KMS-11 (cell line): ENCODE measurements around the gene WDR86.

Source experiments
- H2AFZ ChIP-seq: fragments of 200-600 bp; sonication (generic); 2 replicates; pipeline ENCODE4 v1.6.1; 2016; ENCODE audit warnings: antibody characterized with exemption, mixed run types, low read depth
- H3K27ac ChIP-seq: fragments of 200-600 bp; sonication (generic); 2 replicates; pipeline ENCODE4 v1.6.1; 2016; ENCODE audit warnings: mild to moderate bottlenecking, mixed run types
- H3K27me3 ChIP-seq: fragments of 200-600 bp; sonication (generic); 2 replicates; pipeline ENCODE4 v1.6.1; 2017; ENCODE audit warnings: mild to moderate bottlenecking, low read depth, mixed run types, moderate library complexity; ENCODE audit not compliant: insufficient read depth
- H3K36me3 ChIP-seq: fragments of 200-600 bp; sonication (generic); 2 replicates; pipeline ENCODE4 v1.6.1; 2017; ENCODE audit warnings: mild to moderate bottlenecking, mixed run types; ENCODE audit not compliant: insufficient read depth
- H3K4me1 ChIP-seq: fragments of 200-600 bp; sonication (generic); 2 replicates; pipeline ENCODE4 v1.6.1; 2016; ENCODE audit warnings: mild to moderate bottlenecking, low read depth, mixed run types; ENCODE audit not compliant: poor library complexity, severe bottlenecking
- H3K4me2 ChIP-seq: fragments of 200-600 bp; sonication (generic); 2 replicates; pipeline ENCODE4 v1.7.0; 2016; ENCODE audit warnings: mild to moderate bottlenecking, mixed run types
- H3K4me3 ChIP-seq: fragments of 200-600 bp; sonication (generic); IDR thresholded peaks from 2 replicates; pipeline ENCODE4 v1.6.1; 2017; ENCODE audit warnings: low read depth, low read length, mixed read lengths; ENCODE audit not compliant: insufficient read depth
- H3K79me2 ChIP-seq: fragments of 200-600 bp; sonication (generic); 2 replicates; pipeline ENCODE4 v1.6.1; 2016; ENCODE audit warnings: low read depth, mixed run types; ENCODE audit not compliant: insufficient read depth
- H3K9ac ChIP-seq: fragments of 200-600 bp; sonication (generic); 2 replicates; pipeline ENCODE4 v1.6.1; 2016; ENCODE audit warnings: mild to moderate bottlenecking, mixed run types
- H4K20me1 ChIP-seq: fragments of 200-600 bp; sonication (generic); 2 replicates; pipeline ENCODE4 v1.6.1; 2016; ENCODE audit warnings: mild to moderate bottlenecking, mixed run types; ENCODE audit not compliant: insufficient read depth
- CTCF ChIP-seq: fragments of 200-600 bp; sonication (generic); conservative IDR thresholded peaks from 2 replicates; pipeline ENCODE4 v1.6.1; 2017; ENCODE audit warnings: low read depth, mild to moderate bottlenecking, antibody characterized with exemption, low read length, moderate library complexity, mixed read lengths

The WDR86 gene

DNA sequence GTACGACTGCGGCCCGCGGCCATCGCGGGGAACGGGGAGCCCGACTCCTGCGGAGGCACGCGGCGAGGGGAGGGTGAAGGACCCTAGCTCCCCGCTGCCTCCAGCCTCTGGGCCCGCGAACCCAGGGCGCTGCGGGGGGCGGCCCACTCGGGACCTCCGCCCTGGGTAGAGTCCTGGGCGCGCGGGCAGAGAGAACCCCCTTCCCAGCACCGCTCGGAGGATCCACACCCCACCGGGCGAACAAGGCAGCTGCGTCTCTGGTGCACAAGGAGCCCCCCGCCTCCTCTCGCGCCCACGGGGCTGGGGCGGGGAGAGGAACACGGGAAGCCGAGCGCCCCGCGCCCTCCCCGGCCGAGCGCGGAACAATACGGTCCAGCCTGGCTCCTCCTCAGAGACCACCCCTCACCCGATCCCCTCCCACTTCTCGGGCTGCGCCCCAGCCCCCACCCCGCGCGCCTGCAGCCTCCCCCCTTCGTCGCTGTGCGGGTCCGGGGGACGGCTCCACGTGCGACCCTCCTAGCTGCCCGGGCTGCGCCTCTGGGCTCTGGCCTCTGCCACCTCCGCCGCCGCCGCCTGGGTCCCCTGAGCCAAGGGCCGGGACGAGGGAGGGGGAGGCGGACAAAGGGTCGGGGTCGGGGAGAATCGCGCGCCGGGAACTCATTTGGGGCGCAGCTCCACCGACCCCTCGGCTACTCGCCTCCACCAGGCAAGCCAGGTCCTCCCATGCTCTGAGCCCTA, at the start of gene WDR86:
WDR86 (minus strand) TSS at position 372 of the 738 bp plus-strand sequence. CDS start 449 bp downstream, outside the sequence.
- Histone ChIP-seq H3K27ac (no peak within 1 kb of the TSS), H3K4me1 (no peaks in the 10 kb centered on the region), H3K4me3 (no peak within 1 kb of the TSS), H3K4me2 (no peak within 1 kb of the TSS), H4K20me1 (no peaks in the 10 kb centered on the region), H2AFZ (no peak within 1 kb of the TSS), H3K79me2 (no peaks in the 10 kb centered on the region), H3K27me3 (no peaks in the 10 kb centered on the region), H3K9ac (no peak within 1 kb of the TSS), H3K36me3 (no peaks in the 10 kb centered on the region)
- TF ChIP-seq CTCF = no peak

GRCh38 chr7:151457534-151457933, 47.7 kb upstream of the WDR86 start:
- H2AFZ ChIP-seq = no peak overlapping the region
- H4K20me1 ChIP-seq = no peaks in the 10 kb centered on the region
- no peaks in the 10 kb centered on the region for H3K27me3 ChIP-seq
- no peaks in the 10 kb centered on the region for H3K79me2 ChIP-seq
- no peak overlapping the region for H3K4me3 ChIP-seq
- H3K9ac ChIP-seq = no peak overlapping the region
- H3K4me2 ChIP-seq = no peak overlapping the region
- no peaks in the 10 kb centered on the region for H3K36me3 ChIP-seq
- no peak overlapping the region for H3K27ac ChIP-seq
- no peak for TF ChIP-seq CTCF
- H3K4me1 ChIP-seq = no peaks in the 10 kb centered on the region

- no peaks in the 10 kb centered on the region for H3K27me3 ChIP-seq
These were observed 46.9 kb upstream of the WDR86 start for GRCh38 chr7:151456782-151457181.

GRCh38 chr7:151456276-151456675, 46.4 kb upstream of the WDR86 start:
- H3K4me2 ChIP-seq = no peak overlapping the region
- H3K4me3 ChIP-seq = no peak overlapping the region
- H3K27ac ChIP-seq = no peak overlapping the region
- no peak for TF ChIP-seq CTCF
- no peak overlapping the region for H2AFZ ChIP-seq
- no peaks in the 10 kb centered on the region for H3K27me3 ChIP-seq
- H3K36me3 ChIP-seq = no peaks in the 10 kb centered on the region
- no peaks in the 10 kb centered on the region for H4K20me1 ChIP-seq
- H3K4me1 ChIP-seq = no peaks in the 10 kb centered on the region
- H3K9ac ChIP-seq = no peak overlapping the region
- H3K79me2 ChIP-seq = no peaks in the 10 kb centered on the region

More at GRCh38 chr7:151456782-151457181, 46.9 kb upstream of the WDR86 start:
- no peaks in the 10 kb centered on the region for H3K4me1 ChIP-seq
- no peaks in the 10 kb centered on the region for H3K79me2 ChIP-seq
- H3K36me3 ChIP-seq = no peaks in the 10 kb centered on the region
- H4K20me1 ChIP-seq = no peaks in the 10 kb centered on the region
- H3K27ac ChIP-seq = no peak overlapping the region
- TF ChIP-seq CTCF = no peak
- no peak overlapping the region for H3K9ac ChIP-seq
- no peak overlapping the region for H3K4me2 ChIP-seq
- H2AFZ ChIP-seq = no peak overlapping the region
- H3K4me3 ChIP-seq = no peak overlapping the region
